ENCODE results near the gene NRIP1.

DNA sequence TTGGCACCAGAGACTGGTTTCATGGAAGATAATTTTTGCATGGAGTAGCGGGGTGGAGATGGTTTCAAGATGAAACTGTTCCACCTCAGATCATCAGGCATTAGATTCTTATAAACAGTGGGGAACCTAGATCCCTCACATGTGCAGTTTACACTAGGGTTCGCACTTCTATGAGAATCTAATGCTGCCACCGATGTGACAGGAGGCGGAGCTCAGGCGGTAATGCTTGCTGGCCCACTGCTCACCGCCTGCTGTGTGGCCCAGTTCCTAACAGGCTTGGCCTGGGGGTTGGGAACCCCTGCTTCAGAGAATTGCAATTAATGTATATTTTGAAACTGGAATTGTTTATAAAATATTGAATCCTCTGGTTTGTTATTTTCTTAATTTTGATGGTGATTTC lies 92.1 kb downstream of the NRIP1 start:
- TF ChIP-seq, protein P1, sequence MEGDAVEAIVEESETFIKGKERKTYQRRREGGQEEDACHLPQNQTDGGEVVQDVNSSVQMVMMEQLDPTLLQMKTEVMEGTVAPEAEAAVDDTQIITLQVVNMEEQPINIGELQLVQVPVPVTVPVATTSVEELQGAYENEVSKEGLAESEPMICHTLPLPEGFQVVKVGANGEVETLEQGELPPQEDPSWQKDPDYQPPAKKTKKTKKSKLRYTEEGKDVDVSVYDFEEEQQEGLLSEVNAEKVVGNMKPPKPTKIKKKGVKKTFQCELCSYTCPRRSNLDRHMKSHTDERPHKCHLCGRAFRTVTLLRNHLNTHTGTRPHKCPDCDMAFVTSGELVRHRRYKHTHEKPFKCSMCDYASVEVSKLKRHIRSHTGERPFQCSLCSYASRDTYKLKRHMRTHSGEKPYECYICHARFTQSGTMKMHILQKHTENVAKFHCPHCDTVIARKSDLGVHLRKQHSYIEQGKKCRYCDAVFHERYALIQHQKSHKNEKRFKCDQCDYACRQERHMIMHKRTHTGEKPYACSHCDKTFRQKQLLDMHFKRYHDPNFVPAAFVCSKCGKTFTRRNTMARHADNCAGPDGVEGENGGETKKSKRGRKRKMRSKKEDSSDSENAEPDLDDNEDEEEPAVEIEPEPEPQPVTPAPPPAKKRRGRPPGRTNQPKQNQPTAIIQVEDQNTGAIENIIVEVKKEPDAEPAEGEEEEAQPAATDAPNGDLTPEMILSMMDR (IDR thresholded peaks at IDR 0.05 in 2 of 3, conservative IDR thresholded peaks at IDR 0.05 in 1 of 3; ENCODE audit: insufficient read depth in 2 of 3, low read depth in 1 of 3, low read length in 3 of 3) = no peak
- TF ChIP-seq ARID2 (IDR thresholded peaks at IDR 0.05) (no peak), POLR3G (IDR thresholded peaks at IDR 0.05; ENCODE audit: extremely low read depth, insufficient read length, insufficient replicate concordance) (no peak), RBBP5 (IDR thresholded peaks at IDR 0.05; ENCODE audit: borderline replicate concordance, insufficient read depth, low read length, poor library complexity, severe bottlenecking) (no peak), MED1 (CRISPR knock-in tag; IDR thresholded peaks at IDR 0.05; ENCODE audit: borderline replicate concordance) (no peak), JUN (IDR thresholded peaks at IDR 0.05; ENCODE audit: borderline replicate concordance, low read depth, low read length) (no peak), JUN (CRISPR knock-in tag; IDR thresholded peaks at IDR 0.05; ENCODE audit: borderline replicate concordance) (no peak), POU5F1 (IDR thresholded peaks at IDR 0.05; ENCODE audit: borderline replicate concordance, low read depth, low read length, partially characterized antibody) (no peak)
- TF ChIP-seq, protein P2, sequence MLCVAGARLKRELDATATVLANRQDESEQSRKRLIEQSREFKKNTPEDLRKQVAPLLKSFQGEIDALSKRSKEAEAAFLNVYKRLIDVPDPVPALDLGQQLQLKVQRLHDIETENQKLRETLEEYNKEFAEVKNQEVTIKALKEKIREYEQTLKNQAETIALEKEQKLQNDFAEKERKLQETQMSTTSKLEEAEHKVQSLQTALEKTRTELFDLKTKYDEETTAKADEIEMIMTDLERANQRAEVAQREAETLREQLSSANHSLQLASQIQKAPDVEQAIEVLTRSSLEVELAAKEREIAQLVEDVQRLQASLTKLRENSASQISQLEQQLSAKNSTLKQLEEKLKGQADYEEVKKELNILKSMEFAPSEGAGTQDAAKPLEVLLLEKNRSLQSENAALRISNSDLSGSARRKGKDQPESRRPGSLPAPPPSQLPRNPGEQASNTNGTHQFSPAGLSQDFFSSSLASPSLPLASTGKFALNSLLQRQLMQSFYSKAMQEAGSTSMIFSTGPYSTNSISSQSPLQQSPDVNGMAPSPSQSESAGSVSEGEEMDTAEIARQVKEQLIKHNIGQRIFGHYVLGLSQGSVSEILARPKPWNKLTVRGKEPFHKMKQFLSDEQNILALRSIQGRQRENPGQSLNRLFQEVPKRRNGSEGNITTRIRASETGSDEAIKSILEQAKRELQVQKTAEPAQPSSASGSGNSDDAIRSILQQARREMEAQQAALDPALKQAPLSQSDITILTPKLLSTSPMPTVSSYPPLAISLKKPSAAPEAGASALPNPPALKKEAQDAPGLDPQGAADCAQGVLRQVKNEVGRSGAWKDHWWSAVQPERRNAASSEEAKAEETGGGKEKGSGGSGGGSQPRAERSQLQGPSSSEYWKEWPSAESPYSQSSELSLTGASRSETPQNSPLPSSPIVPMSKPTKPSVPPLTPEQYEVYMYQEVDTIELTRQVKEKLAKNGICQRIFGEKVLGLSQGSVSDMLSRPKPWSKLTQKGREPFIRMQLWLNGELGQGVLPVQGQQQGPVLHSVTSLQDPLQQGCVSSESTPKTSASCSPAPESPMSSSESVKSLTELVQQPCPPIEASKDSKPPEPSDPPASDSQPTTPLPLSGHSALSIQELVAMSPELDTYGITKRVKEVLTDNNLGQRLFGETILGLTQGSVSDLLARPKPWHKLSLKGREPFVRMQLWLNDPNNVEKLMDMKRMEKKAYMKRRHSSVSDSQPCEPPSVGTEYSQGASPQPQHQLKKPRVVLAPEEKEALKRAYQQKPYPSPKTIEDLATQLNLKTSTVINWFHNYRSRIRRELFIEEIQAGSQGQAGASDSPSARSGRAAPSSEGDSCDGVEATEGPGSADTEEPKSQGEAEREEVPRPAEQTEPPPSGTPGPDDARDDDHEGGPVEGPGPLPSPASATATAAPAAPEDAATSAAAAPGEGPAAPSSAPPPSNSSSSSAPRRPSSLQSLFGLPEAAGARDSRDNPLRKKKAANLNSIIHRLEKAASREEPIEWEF (CRISPR knock-in tag; IDR thresholded peaks at IDR 0.05) = no peak
- TF ChIP-seq, protein P3, sequence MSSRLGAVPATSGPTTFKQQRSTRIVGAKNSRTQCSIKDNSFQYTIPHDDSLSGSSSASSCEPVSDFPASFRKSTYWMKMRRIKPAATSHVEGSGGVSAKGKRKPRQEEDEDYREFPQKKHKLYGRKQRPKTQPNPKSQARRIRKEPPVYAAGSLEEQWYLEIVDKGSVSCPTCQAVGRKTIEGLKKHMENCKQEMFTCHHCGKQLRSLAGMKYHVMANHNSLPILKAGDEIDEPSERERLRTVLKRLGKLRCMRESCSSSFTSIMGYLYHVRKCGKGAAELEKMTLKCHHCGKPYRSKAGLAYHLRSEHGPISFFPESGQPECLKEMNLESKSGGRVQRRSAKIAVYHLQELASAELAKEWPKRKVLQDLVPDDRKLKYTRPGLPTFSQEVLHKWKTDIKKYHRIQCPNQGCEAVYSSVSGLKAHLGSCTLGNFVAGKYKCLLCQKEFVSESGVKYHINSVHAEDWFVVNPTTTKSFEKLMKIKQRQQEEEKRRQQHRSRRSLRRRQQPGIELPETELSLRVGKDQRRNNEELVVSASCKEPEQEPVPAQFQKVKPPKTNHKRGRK (tag; IDR thresholded peaks at IDR 0.05) = no peak
- TF ChIP-seq, protein P4, sequence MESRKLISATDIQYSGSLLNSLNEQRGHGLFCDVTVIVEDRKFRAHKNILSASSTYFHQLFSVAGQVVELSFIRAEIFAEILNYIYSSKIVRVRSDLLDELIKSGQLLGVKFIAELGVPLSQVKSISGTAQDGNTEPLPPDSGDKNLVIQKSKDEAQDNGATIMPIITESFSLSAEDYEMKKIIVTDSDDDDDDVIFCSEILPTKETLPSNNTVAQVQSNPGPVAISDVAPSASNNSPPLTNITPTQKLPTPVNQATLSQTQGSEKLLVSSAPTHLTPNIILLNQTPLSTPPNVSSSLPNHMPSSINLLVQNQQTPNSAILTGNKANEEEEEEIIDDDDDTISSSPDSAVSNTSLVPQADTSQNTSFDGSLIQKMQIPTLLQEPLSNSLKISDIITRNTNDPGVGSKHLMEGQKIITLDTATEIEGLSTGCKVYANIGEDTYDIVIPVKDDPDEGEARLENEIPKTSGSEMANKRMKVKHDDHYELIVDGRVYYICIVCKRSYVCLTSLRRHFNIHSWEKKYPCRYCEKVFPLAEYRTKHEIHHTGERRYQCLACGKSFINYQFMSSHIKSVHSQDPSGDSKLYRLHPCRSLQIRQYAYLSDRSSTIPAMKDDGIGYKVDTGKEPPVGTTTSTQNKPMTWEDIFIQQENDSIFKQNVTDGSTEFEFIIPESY (CRISPR knock-in tag; IDR thresholded peaks at IDR 0.05) = peak; percentile 52; the same call in 1 of the 2 replicates
- TF ChIP-seq, protein P5, sequence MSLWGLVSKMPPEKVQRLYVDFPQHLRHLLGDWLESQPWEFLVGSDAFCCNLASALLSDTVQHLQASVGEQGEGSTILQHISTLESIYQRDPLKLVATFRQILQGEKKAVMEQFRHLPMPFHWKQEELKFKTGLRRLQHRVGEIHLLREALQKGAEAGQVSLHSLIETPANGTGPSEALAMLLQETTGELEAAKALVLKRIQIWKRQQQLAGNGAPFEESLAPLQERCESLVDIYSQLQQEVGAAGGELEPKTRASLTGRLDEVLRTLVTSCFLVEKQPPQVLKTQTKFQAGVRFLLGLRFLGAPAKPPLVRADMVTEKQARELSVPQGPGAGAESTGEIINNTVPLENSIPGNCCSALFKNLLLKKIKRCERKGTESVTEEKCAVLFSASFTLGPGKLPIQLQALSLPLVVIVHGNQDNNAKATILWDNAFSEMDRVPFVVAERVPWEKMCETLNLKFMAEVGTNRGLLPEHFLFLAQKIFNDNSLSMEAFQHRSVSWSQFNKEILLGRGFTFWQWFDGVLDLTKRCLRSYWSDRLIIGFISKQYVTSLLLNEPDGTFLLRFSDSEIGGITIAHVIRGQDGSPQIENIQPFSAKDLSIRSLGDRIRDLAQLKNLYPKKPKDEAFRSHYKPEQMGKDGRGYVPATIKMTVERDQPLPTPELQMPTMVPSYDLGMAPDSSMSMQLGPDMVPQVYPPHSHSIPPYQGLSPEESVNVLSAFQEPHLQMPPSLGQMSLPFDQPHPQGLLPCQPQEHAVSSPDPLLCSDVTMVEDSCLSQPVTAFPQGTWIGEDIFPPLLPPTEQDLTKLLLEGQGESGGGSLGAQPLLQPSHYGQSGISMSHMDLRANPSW (CRISPR knock-in tag; IDR thresholded peaks at IDR 0.05) = no peak
- TF ChIP-seq, protein P6, sequence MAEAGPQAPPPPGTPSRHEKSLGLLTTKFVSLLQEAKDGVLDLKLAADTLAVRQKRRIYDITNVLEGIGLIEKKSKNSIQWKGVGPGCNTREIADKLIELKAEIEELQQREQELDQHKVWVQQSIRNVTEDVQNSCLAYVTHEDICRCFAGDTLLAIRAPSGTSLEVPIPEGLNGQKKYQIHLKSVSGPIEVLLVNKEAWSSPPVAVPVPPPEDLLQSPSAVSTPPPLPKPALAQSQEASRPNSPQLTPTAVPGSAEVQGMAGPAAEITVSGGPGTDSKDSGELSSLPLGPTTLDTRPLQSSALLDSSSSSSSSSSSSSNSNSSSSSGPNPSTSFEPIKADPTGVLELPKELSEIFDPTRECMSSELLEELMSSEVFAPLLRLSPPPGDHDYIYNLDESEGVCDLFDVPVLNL (CRISPR knock-in tag; IDR thresholded peaks at IDR 0.05; ENCODE audit: low read depth) = no peak

Measured in K562 (cell line).